Measurements from ENCODE around the gene SLC35G3.
A peak's percentile ranks its signal among the peaks of the same experiment; 100 is the strongest.
"Not testable (repeated sequence)": the region's sequence is repeated elsewhere in the genome, so short reads cannot be mapped to it uniquely, and the experiment has no call there.

The SLC35G3 gene

GRCh38 chr17:35202582-35202981 lies 8.4 kb upstream of the SLC35G3 start:
- not testable (repeated sequence) for DNase-seq

- DNase-seq: not testable (repeated sequence)
Measured at GRCh38 chr17:35195062-35195461, 869 bp upstream of the SLC35G3 start.

GRCh38 chr17:35192708-35193107 lies 1.5 kb downstream of the SLC35G3 start:
- DNase-seq: peak; percentile 59

GRCh38 chr17:35191001-35191695 lies 3.0 kb downstream of the SLC35G3 start:
- no peak for DNase-seq

GRCh38 chr17:35189291-35189690 lies 4.9 kb downstream of the SLC35G3 start:
- no peak for DNase-seq

- no peak for DNase-seq
Measured at GRCh38 chr17:35188111-35188510, 6.1 kb downstream of the SLC35G3 start.

- DNase-seq: no peak
Measured at GRCh38 chr17:35187481-35187880, 6.7 kb downstream of the SLC35G3 start.

- no peak for DNase-seq
Measured at GRCh38 chr17:35185849-35186248, 8.3 kb downstream of the SLC35G3 start.

- no peak for DNase-seq
Measured at GRCh38 chr17:35184274-35184673, 9.9 kb downstream of the SLC35G3 start.

GRCh38 chr17:35183332-35183731 lies 10.9 kb downstream of the SLC35G3 start:
- DNase-seq: no peak

- DNase-seq: not testable (repeated sequence)
Measured at GRCh38 chr17:35179379-35179778, 14.8 kb downstream of the SLC35G3 start.

GRCh38 chr17:35176897-35177296 lies 17.3 kb downstream of the SLC35G3 start:
- DNase-seq: no peak

GRCh38 chr17:35175638-35176415 lies 18.4 kb downstream of the SLC35G3 start:
- DNase-seq: no peak

- DNase-seq: no peak
Measured at GRCh38 chr17:35174835-35175334, 19.3 kb downstream of the SLC35G3 start.

- DNase-seq: peak; percentile 8
Measured at GRCh38 chr17:35172321-35172720, 21.9 kb downstream of the SLC35G3 start.

GRCh38 chr17:35171834-35172233 lies 22.4 kb downstream of the SLC35G3 start:
- no peak for DNase-seq

GRCh38 chr17:35170968-35171771 lies 23.0 kb downstream of the SLC35G3 start:
- peak; percentile 32 for DNase-seq

- peak; percentile 4 for DNase-seq
Measured at GRCh38 chr17:35169835-35170363, 24.3 kb downstream of the SLC35G3 start.

GRCh38 chr17:35167666-35168065 lies 26.5 kb downstream of the SLC35G3 start:
- no peak for DNase-seq

- DNase-seq: no peak
Measured at GRCh38 chr17:35167046-35167445, 27.1 kb downstream of the SLC35G3 start.

- no peak for DNase-seq
Measured at GRCh38 chr17:35166526-35166925, 27.7 kb downstream of the SLC35G3 start.

- DNase-seq: no peak
Measured at GRCh38 chr17:35164716-35165115, 29.5 kb downstream of the SLC35G3 start.

GRCh38 chr17:35163886-35164285 lies 30.3 kb downstream of the SLC35G3 start:
- DNase-seq: no peak
